K562 (cell line): Measurements from ENCODE around the gene FRRS1L. TPM values are rescaled to one million over a fixed set of nuclear protein-coding genes. Genes with fewer than 3 reads are reported as not detected.

Source experiments
- CC2D1A ChIP-seq: fragments of 450-650 bp; IDR thresholded peaks from 2 replicates; pipeline ENCODE4 v1.6.1; 2017; ENCODE audit warnings: mild to moderate bottlenecking
- DNMT1 ChIP-seq: fragments of 450-650 bp; IDR thresholded peaks from 2 replicates; pipeline ENCODE4 v1.6.1; 2016; ENCODE audit warnings: antibody characterized with exemption, mild to moderate bottlenecking
- GTF2F1 ChIP-seq: IDR thresholded peaks from 2 replicates; pipeline ENCODE4 v1.6.1; 2011; ENCODE audit warnings: low read depth, low read length, improper control_type of control experiment
- HDAC6 ChIP-seq: IDR thresholded peaks from 2 replicates; pipeline ENCODE4 v1.6.1; 2012; ENCODE audit warnings: low read depth, mild to moderate bottlenecking, control low read depth, inconsistent platforms, low read length, moderate library complexity
- HDAC8 ChIP-seq: fragments of 450-650 bp; IDR thresholded peaks from 2 replicates; pipeline ENCODE4 v1.6.1; 2016; ENCODE audit warnings: mild to moderate bottlenecking, missing genetic modification characterization, moderate library complexity, missing compliant biosample characterization
- ILF3 ChIP-seq: fragments of 450-650 bp; IDR thresholded peaks from 2 replicates; pipeline ENCODE4 v1.6.1; 2018; ENCODE audit warnings: antibody characterized with exemption, mild to moderate bottlenecking, moderate library complexity, borderline replicate concordance
- KDM1A ChIP-seq, 2 experiments: fragments of 450-650 bp; IDR thresholded peaks; 2 replicates each; pipeline ENCODE4 v1.6.1; 2016; ENCODE audit warnings: mild to moderate bottlenecking in 2 of 2
- L3MBTL2 ChIP-seq: fragments of 450-650 bp; IDR thresholded peaks from 2 replicates; pipeline ENCODE4 v1.6.1; 2016; ENCODE audit warnings: mild to moderate bottlenecking, moderate library complexity
- MIER1 ChIP-seq: fragments of 450-650 bp; IDR thresholded peaks from 2 replicates; pipeline ENCODE4 v1.6.1; 2016; ENCODE audit warnings: antibody characterized with exemption, mild to moderate bottlenecking, low read depth
- PHF20 ChIP-seq: fragments of 450-650 bp; IDR thresholded peaks from 2 replicates; pipeline ENCODE4 v1.6.1; 2018; ENCODE audit not compliant: partially characterized antibody
- RAD51 ChIP-seq: fragments of 450-650 bp; IDR thresholded peaks from 2 replicates; pipeline ENCODE4 v1.7.1; 2016; ENCODE audit warnings: low read depth, mild to moderate bottlenecking, borderline replicate concordance
- RNF2 ChIP-seq: sonication (generic); IDR thresholded peaks from 2 replicates; pipeline ENCODE4 v1.6.1; 2016
- ZBTB17 ChIP-seq: fragments of 450-650 bp; formaldehyde crosslinking; IDR thresholded peaks from 2 replicates; pipeline ENCODE4 v1.4.0; 2020; ENCODE audit warnings: mild to moderate bottlenecking
- ZNF24 ChIP-seq: fragments of 450-650 bp; IDR thresholded peaks from 2 replicates; pipeline ENCODE4 v1.6.1; 2016
- ZNF324 ChIP-seq: fragments of 250-450 bp; sonication (Bioruptor Pico); IDR thresholded peaks from 2 replicates; pipeline ENCODE4 v1.4.0; 2020; ENCODE audit warnings: mild to moderate bottlenecking
- ZNF41 ChIP-seq: fragments of 250-450 bp; sonication (Bioruptor Pico); conservative IDR thresholded peaks from 2 replicates; pipeline ENCODE4 v1.4.0; 2020; ENCODE audit warnings: mild to moderate bottlenecking
- ZNF766 ChIP-seq: fragments of 200-800 bp; sonication (Bioruptor generic); conservative IDR thresholded peaks from 2 replicates; pipeline ENCODE4 v1.6.1; 2016; ENCODE audit warnings: missing genetic modification characterization, missing compliant biosample characterization
- polyA plus RNA-seq, 8 experiments: library from polyadenylated mRNA; depleted of rRNA in 4 of 8; stranded (reverse) in 5 of 8; unstranded in 3 of 8; fragments of >200 nt; fragmentation: Nextera tagmentation in 2 of 8; fragmentation: Illumina TruSeq in 1 of 8; extraction: Ambion mirVana in 2 of 8; extraction: Trizol in 1 of 8; gene quantifications; 2 replicates each; pipeline versions ENCODE4 v1.2.1 to v1.2.3, GENCODE V29; 2011 to 2014; ENCODE audit warnings: inconsistent platforms in 1 of 8, missing spikeins in 1 of 8
- total RNA-seq, 7 experiments: library from RNA; depleted of rRNA in 6 of 7; stranded (reverse); fragments of >200 nt in 6 of 7; fragmentation: Illumina TruSeq in 2 of 7; extraction: Trizol in 2 of 7; gene quantifications; 2 replicates each; pipeline versions ENCODE4 v1.2.1 to v1.2.3, GENCODE V29; 2011 to 2021; ENCODE audit warnings: low replicate concordance in 1 of 7
- TF ChIP-seq, protein P1 (sequence below): fragments of 450-650 bp; formaldehyde crosslinking; IDR thresholded peaks from 2 replicates; pipeline ENCODE4 v1.4.0; 2022; ENCODE audit warnings: missing genetic modification characterization
- TF ChIP-seq, protein P2 (sequence below): fragments of 250-450 bp; sonication (Bioruptor Pico); IDR thresholded peaks from 2 replicates; pipeline ENCODE4 v1.4.0; 2020

The FRRS1L gene
- total and polyA plus RNA-seq, 9 of the 15 experiments (the other 6 are each of a cell fraction or from before 2014, with no cell fraction given) = under 0.01 to 0.04 (median 0.03) TPM; not detected in 5

GRCh38 chr9:109143881-109144562 lies 23.0 kb downstream of the FRRS1L start (continued):
- TF ChIP-seq ILF3 (no peak), MIER1 (0 out of 2 replicates have a peak, but pooled peaks have one; percentile 32), ZNF24 (no peak), HDAC6 (no peak), CC2D1A (0 out of 2 replicates have a peak, but pooled peaks have one; percentile 37), L3MBTL2 (no peak; the same call in 1 of the 2 replicates), ZNF766 (CRISPR knock-in tag) (peak; percentile 72; the same call in 1 of the 2 replicates), HDAC8 (no peak), GTF2F1 (no peak), RNF2 (0 out of 2 replicates have a peak, but pooled peaks have one; percentile 45), RAD51 (no peak), ZNF41 (CRISPR knock-in tag) (no peak), DNMT1 (no peak), ZNF324 (CRISPR knock-in tag) (no peak), ZBTB17 (CRISPR knock-in tag) (no peak), PHF20 (no peak), KDM1A (IDR thresholded peaks at IDR 0.05) (no peak)
- TF ChIP-seq, protein P1, sequence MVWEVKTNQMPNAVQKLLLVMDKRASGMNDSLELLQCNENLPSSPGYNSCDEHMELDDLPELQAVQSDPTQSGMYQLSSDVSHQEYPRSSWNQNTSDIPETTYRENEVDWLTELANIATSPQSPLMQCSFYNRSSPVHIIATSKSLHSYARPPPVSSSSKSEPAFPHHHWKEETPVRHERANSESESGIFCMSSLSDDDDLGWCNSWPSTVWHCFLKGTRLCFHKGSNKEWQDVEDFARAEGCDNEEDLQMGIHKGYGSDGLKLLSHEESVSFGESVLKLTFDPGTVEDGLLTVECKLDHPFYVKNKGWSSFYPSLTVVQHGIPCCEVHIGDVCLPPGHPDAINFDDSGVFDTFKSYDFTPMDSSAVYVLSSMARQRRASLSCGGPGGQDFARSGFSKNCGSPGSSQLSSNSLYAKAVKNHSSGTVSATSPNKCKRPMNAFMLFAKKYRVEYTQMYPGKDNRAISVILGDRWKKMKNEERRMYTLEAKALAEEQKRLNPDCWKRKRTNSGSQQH (CRISPR knock-in tag) = no peak
- TF ChIP-seq, protein P2, sequence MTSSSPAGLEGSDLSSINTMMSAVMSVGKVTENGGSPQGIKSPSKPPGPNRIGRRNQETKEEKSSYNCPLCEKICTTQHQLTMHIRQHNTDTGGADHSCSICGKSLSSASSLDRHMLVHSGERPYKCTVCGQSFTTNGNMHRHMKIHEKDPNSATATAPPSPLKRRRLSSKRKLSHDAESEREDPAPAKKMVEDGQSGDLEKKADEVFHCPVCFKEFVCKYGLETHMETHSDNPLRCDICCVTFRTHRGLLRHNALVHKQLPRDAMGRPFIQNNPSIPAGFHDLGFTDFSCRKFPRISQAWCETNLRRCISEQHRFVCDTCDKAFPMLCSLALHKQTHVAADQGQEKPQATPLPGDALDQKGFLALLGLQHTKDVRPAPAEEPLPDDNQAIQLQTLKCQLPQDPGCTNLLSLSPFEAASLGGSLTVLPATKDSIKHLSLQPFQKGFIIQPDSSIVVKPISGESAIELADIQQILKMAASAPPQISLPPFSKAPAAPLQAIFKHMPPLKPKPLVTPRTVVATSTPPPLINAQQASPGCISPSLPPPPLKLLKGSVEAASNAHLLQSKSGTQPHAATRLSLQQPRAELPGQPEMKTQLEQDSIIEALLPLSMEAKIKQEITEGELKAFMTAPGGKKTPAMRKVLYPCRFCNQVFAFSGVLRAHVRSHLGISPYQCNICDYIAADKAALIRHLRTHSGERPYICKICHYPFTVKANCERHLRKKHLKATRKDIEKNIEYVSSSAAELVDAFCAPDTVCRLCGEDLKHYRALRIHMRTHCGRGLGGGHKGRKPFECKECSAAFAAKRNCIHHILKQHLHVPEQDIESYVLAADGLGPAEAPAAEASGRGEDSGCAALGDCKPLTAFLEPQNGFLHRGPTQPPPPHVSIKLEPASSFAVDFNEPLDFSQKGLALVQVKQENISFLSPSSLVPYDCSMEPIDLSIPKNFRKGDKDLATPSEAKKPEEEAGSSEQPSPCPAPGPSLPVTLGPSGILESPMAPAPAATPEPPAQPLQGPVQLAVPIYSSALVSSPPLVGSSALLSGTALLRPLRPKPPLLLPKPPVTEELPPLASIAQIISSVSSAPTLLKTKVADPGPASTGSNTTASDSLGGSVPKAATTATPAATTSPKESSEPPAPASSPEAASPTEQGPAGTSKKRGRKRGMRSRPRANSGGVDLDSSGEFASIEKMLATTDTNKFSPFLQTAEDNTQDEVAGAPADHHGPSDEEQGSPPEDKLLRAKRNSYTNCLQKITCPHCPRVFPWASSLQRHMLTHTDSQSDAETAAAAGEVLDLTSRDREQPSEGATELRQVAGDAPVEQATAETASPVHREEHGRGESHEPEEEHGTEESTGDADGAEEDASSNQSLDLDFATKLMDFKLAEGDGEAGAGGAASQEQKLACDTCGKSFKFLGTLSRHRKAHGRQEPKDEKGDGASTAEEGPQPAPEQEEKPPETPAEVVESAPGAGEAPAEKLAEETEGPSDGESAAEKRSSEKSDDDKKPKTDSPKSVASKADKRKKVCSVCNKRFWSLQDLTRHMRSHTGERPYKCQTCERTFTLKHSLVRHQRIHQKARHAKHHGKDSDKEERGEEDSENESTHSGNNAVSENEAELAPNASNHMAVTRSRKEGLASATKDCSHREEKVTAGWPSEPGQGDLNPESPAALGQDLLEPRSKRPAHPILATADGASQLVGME (CRISPR knock-in tag) = 0 out of 2 replicates have a peak, but pooled peaks have one; percentile 23
